ENCODE data around the gene NTM. TPM values are rescaled to one million over a fixed set of nuclear protein-coding genes. Genes with fewer than 3 reads are reported as not detected.

NTM gene
- total and polyA plus RNA-seq, 2 experiments from 2014 or later: 2.2 to 4.9 TPM

DNA sequence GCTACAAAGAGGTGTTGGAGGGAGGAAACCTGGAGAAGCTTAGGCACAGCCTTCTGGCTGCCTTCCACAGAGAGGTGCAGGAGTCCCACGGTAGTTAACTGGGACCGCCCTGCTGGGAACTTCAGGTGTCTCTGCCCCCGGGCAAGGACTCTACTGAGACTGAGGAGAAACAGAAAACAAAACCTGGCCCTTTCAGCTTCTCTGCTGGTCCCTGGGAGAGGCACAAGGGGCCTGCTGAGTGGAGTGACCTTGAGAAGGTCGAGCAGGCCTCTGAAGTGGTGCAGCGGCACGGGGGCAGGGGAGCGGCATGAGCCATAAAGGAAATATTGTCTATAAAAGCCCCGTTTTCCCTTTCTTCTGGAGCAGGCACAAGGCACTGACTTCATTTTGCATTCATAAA is 38.9 kb downstream of the NTM start:
- Histone ChIP-seq H3K9me2 (replicated peaks; ENCODE audit: insufficient read depth) (no peaks in the 10 kb centered on the region), H3K4me3 (no peak overlapping the region), H3K9me3 (ENCODE audit: low read depth) (no peaks in the 10 kb centered on the region), H3K36me3 (replicated peaks; ENCODE audit: insufficient read depth, low read depth) (no peaks in the 10 kb centered on the region), H3K4me2 (no peak overlapping the region), H2AFZ (no peak overlapping the region), H3K27ac (no peak overlapping the region), H3K4me1 (ENCODE audit: insufficient read depth) (no peaks in the 10 kb centered on the region), H3K27me3 (peaks cover 22% of the 10 kb centered on the region), H3K79me2 (no peaks in the 10 kb centered on the region), H4K20me1 (ENCODE audit: insufficient read depth, poor library complexity, severe bottlenecking) (no peaks in the 10 kb centered on the region)
- DNase-seq (ENCODE audit: low spot score): no peak
- 52% methylated on average over 8 of the region's 8 CpGs for WGBS (ENCODE audit: low lambda C conversion rate, missing lambda C conversion rate)
- TF ChIP-seq EZH2 (IDR thresholded peaks at IDR 0.05; ENCODE audit: borderline replicate concordance) (no peak), EZH2phosphoT487 (IDR thresholded peaks at IDR 0.05; ENCODE audit: low read depth, severe bottlenecking, unreplicated experiment) (no peak), CTCF (IDR thresholded peaks at IDR 0.05; ENCODE audit: poor library complexity) (no peak)

DNA sequence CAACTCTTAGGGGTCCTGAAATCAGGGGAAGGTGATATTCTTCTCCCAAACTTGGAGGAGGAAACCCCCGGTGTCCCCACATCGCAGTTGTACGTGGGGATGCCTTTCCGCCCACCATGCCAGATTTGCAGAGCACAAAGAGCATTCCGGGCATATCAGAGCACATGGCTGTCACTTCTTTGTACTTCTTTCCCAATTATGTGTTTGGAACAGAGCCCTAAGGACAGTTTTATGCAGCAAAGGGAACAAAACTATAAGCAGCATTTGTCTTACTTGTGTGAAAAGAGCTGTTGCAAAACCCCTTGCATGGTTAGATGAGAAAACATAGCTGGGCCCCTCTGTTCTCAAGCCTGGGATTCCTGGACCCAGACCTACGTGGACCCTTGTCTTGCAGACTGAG is 41.2 kb downstream of the NTM start:
- no peaks in the 10 kb centered on the region for H3K9me3 ChIP-seq (ENCODE audit: low read depth)
- no peak overlapping the region for H3K4me2 ChIP-seq
- peaks cover 5% of the 10 kb centered on the region for H3K27me3 ChIP-seq
- no peak for TF ChIP-seq EZH2 (IDR thresholded peaks at IDR 0.05; ENCODE audit: borderline replicate concordance)
- TF ChIP-seq EZH2phosphoT487 (IDR thresholded peaks at IDR 0.05; ENCODE audit: low read depth, severe bottlenecking, unreplicated experiment): no peak
- TF ChIP-seq CTCF (IDR thresholded peaks at IDR 0.05; ENCODE audit: poor library complexity): no peak
- no peaks in the 10 kb centered on the region for H3K4me1 ChIP-seq (ENCODE audit: insufficient read depth)
- 85% methylated on average over 6 of the region's 6 CpGs for WGBS (ENCODE audit: low lambda C conversion rate, missing lambda C conversion rate)
- H3K36me3 ChIP-seq (replicated peaks; ENCODE audit: insufficient read depth, low read depth): no peaks in the 10 kb centered on the region
- DNase-seq (ENCODE audit: low spot score): no peak
- H4K20me1 ChIP-seq (ENCODE audit: insufficient read depth, poor library complexity, severe bottlenecking): no peaks in the 10 kb centered on the region
- no peak overlapping the region for H3K27ac ChIP-seq
- no peaks in the 10 kb centered on the region for H3K79me2 ChIP-seq
- H3K4me3 ChIP-seq: no peak overlapping the region
- H3K9me2 ChIP-seq (replicated peaks; ENCODE audit: insufficient read depth): no peaks in the 10 kb centered on the region
- H2AFZ ChIP-seq: no peak overlapping the region

- no peaks in the 10 kb centered on the region for H3K9me3 ChIP-seq (ENCODE audit: low read depth)
- H3K4me1 ChIP-seq (ENCODE audit: insufficient read depth): no peaks in the 10 kb centered on the region
- DNase-seq (ENCODE audit: low spot score): no peak
- WGBS (ENCODE audit: low lambda C conversion rate, missing lambda C conversion rate): 70% methylated on average over 1 of the region's 1 CpG
- no peaks in the 10 kb centered on the region for H3K79me2 ChIP-seq
- H3K4me3 ChIP-seq: no peak overlapping the region
- H4K20me1 ChIP-seq (ENCODE audit: insufficient read depth, poor library complexity, severe bottlenecking): no peaks in the 10 kb centered on the region
- H3K27ac ChIP-seq: no peak overlapping the region
- H3K9me2 ChIP-seq (replicated peaks; ENCODE audit: insufficient read depth): no peaks in the 10 kb centered on the region
- no peak for TF ChIP-seq EZH2phosphoT487 (IDR thresholded peaks at IDR 0.05; ENCODE audit: low read depth, severe bottlenecking, unreplicated experiment)
- no peak for TF ChIP-seq EZH2 (IDR thresholded peaks at IDR 0.05; ENCODE audit: borderline replicate concordance)
- TF ChIP-seq CTCF (IDR thresholded peaks at IDR 0.05; ENCODE audit: poor library complexity): no peak
- no peak overlapping the region for H2AFZ ChIP-seq
- no peaks in the 10 kb centered on the region for H3K36me3 ChIP-seq (replicated peaks; ENCODE audit: insufficient read depth, low read depth)
- no peak overlapping the region for H3K4me2 ChIP-seq
- peaks cover under 1% of the 10 kb centered on the region for H3K27me3 ChIP-seq
Observed at GRCh38 chr11:131412061-131412460, 41.6 kb downstream of the NTM start.

- Histone ChIP-seq H3K27ac (no peak overlapping the region), H3K36me3 (replicated peaks; ENCODE audit: insufficient read depth, low read depth) (no peaks in the 10 kb centered on the region), H2AFZ (no peak overlapping the region), H3K9me2 (replicated peaks; ENCODE audit: insufficient read depth) (no peaks in the 10 kb centered on the region), H3K4me3 (no peak overlapping the region), H3K4me2 (no peak overlapping the region), H4K20me1 (ENCODE audit: insufficient read depth, poor library complexity, severe bottlenecking) (no peaks in the 10 kb centered on the region), H3K27me3 (no peaks in the 10 kb centered on the region), H3K9me3 (ENCODE audit: low read depth) (no peaks in the 10 kb centered on the region), H3K79me2 (no peaks in the 10 kb centered on the region), H3K4me1 (ENCODE audit: insufficient read depth) (no peaks in the 10 kb centered on the region)
- TF ChIP-seq EZH2 (IDR thresholded peaks at IDR 0.05; ENCODE audit: borderline replicate concordance) (no peak), CTCF (IDR thresholded peaks at IDR 0.05; ENCODE audit: poor library complexity) (no peak), EZH2phosphoT487 (IDR thresholded peaks at IDR 0.05; ENCODE audit: low read depth, severe bottlenecking, unreplicated experiment) (no peak)
- WGBS (ENCODE audit: low lambda C conversion rate, missing lambda C conversion rate): 92% methylated on average over 7 of the region's 7 CpGs
- DNase-seq (ENCODE audit: low spot score): no peak
Observed at GRCh38 chr11:131413217-131413616, 42.8 kb downstream of the NTM start.

Measured in hepatocyte (in vitro differentiated cells).